Measurements from ENCODE around the gene FIBCD1. TPM values are rescaled to one million over a fixed set of nuclear protein-coding genes. Genes with fewer than 3 reads are reported as not detected.

Gene FIBCD1
- polyA plus RNA-seq, 1 donor (not counting 4 experiments of a cell fraction or from before 2014, with no cell fraction given) = 0.79 TPM

GRCh38 chr9:130952065-130952762 lies 13.2 kb upstream of the FIBCD1 start:
- TF ChIP-seq CTCF (optimal IDR thresholded peaks at IDR 0.05 in 1 of 3, IDR thresholded peaks at IDR 0.05 in 1 of 3, conservative IDR thresholded peaks at IDR 0.05 in 1 of 3; ENCODE audit: extremely low read depth in 1 of 3, insufficient read depth in 2 of 3, low read length in 3 of 3) = no peak
- no peak for TF ChIP-seq EZH2 (IDR thresholded peaks at IDR 0.05; ENCODE audit: low read length)
- H3K4me3 ChIP-seq (ENCODE audit: control insufficient read depth in 2 of 3, extremely low read depth in 1 of 3, insufficient read depth in 2 of 3, low read depth in 1 of 3, low read length in 3 of 3) = no peak overlapping the region
- H3K79me2 ChIP-seq (ENCODE audit: control insufficient read depth, insufficient read depth, low read length) = no peaks in the 10 kb centered on the region
- dilution Hi-C loops (cut with MboI; ENCODE audit: extremely low pct_ligation_motif_present, low sequenced_read_pairs) = no loop called here
- no peaks in the 10 kb centered on the region for H3K36me3 ChIP-seq (ENCODE audit: control insufficient read depth in 2 of 2, extremely low read depth in 1 of 2, insufficient read depth in 2 of 2, low read length in 2 of 2)
- DNase-seq (ENCODE audit: low read depth, low spot score) (no peak), FAIRE-seq (no peak)
- no peak overlapping the region for H2AFZ ChIP-seq (ENCODE audit: control insufficient read depth, low read length)
- no peak overlapping the region for H3K9ac ChIP-seq (ENCODE audit: control insufficient read depth, extremely low read depth, insufficient read depth, low read length)
- H3K4me1 ChIP-seq (ENCODE audit: control insufficient read depth, extremely low read depth, insufficient read depth, low read length) = peaks cover 11% of the 10 kb centered on the region
- peaks cover 3% of the 10 kb centered on the region for H3K9me3 ChIP-seq (ENCODE audit: control insufficient read depth, low read depth, low read length)
- peaks cover 27% of the 10 kb centered on the region for H3K27me3 ChIP-seq (ENCODE audit: control insufficient read depth, extremely low read depth, insufficient read depth, low read length)
- no peaks in the 10 kb centered on the region for H4K20me1 ChIP-seq (ENCODE audit: control insufficient read depth, extremely low read depth, insufficient read depth, low read length)
- H3K4me2 ChIP-seq (ENCODE audit: control insufficient read depth, extremely low read depth, insufficient read depth, low read depth, low read length) = no peak overlapping the region
- no peak overlapping the region for H3K27ac ChIP-seq (ENCODE audit: control insufficient read depth, insufficient read depth, low read length)
- H3K9me1 ChIP-seq (ENCODE audit: control insufficient read depth, extremely low read depth, insufficient read depth, low read length) = no peaks in the 10 kb centered on the region

- H3K27ac ChIP-seq (ENCODE audit: control insufficient read depth, insufficient read depth, low read length) = no peak overlapping the region
- H3K4me2 ChIP-seq (ENCODE audit: control insufficient read depth, extremely low read depth, insufficient read depth, low read depth, low read length) = no peak overlapping the region
- DNase-seq (ENCODE audit: low read depth, low spot score) (no peak), FAIRE-seq (no peak)
- H2AFZ ChIP-seq (ENCODE audit: control insufficient read depth, low read length) = no peak overlapping the region
- no peaks in the 10 kb centered on the region for H3K9me1 ChIP-seq (ENCODE audit: control insufficient read depth, extremely low read depth, insufficient read depth, low read length)
- no peak overlapping the region for H3K4me3 ChIP-seq (ENCODE audit: control insufficient read depth in 2 of 3, extremely low read depth in 1 of 3, insufficient read depth in 2 of 3, low read depth in 1 of 3, low read length in 3 of 3)
- H3K79me2 ChIP-seq (ENCODE audit: control insufficient read depth, insufficient read depth, low read length) = no peaks in the 10 kb centered on the region
- peaks cover 20% of the 10 kb centered on the region for H3K4me1 ChIP-seq (ENCODE audit: control insufficient read depth, extremely low read depth, insufficient read depth, low read length)
- H3K36me3 ChIP-seq (ENCODE audit: control insufficient read depth in 2 of 2, extremely low read depth in 1 of 2, insufficient read depth in 2 of 2, low read length in 2 of 2) = no peaks in the 10 kb centered on the region
- peaks cover 3% of the 10 kb centered on the region for H3K9me3 ChIP-seq (ENCODE audit: control insufficient read depth, low read depth, low read length)
- TF ChIP-seq EZH2 (IDR thresholded peaks at IDR 0.05; ENCODE audit: low read length) (no peak), CTCF (optimal IDR thresholded peaks at IDR 0.05 in 1 of 3, IDR thresholded peaks at IDR 0.05 in 1 of 3, conservative IDR thresholded peaks at IDR 0.05 in 1 of 3; ENCODE audit: extremely low read depth in 1 of 3, insufficient read depth in 2 of 3, low read length in 3 of 3) (no peak)
- no peak overlapping the region for H3K9ac ChIP-seq (ENCODE audit: control insufficient read depth, extremely low read depth, insufficient read depth, low read length)
- peaks cover 14% of the 10 kb centered on the region for H3K27me3 ChIP-seq (ENCODE audit: control insufficient read depth, extremely low read depth, insufficient read depth, low read length)
- dilution Hi-C loops (cut with MboI; ENCODE audit: extremely low pct_ligation_motif_present, low sequenced_read_pairs) = no loop called here
- no peaks in the 10 kb centered on the region for H4K20me1 ChIP-seq (ENCODE audit: control insufficient read depth, extremely low read depth, insufficient read depth, low read length)
Observed at GRCh38 chr9:130950039-130950311, 10.9 kb upstream of the FIBCD1 start.

Measured in keratinocyte (primary cell).